Measurements from ENCODE around the gene UBE3B.

DNA sequence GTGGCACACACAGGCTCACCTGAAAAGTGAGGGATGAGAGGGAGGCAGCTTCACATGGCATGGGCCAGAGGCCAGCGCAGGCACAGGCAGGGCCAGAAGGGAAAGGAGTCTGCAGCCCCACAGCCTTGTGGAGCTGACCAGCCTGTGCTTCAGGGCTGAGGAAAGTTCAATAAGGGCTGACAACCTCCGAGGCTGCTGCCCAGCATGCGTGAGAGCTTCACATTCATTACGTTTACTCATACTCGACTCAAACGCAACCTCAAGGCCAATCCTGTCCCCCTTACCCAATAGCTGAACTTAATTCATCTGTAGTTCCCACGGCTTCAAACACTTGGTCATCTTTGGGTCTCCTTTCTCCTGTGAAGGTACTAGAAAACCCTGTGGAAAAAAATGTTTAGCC, 91.1 kb downstream of the UBE3B start:
- TF ChIP-seq EZH2 (IDR thresholded peaks at IDR 0.05; ENCODE audit: borderline replicate concordance) (no peak), EZH2phosphoT487 (IDR thresholded peaks at IDR 0.05; ENCODE audit: low read depth, severe bottlenecking, unreplicated experiment) (no peak)
- TF ChIP-seq, protein P1, sequence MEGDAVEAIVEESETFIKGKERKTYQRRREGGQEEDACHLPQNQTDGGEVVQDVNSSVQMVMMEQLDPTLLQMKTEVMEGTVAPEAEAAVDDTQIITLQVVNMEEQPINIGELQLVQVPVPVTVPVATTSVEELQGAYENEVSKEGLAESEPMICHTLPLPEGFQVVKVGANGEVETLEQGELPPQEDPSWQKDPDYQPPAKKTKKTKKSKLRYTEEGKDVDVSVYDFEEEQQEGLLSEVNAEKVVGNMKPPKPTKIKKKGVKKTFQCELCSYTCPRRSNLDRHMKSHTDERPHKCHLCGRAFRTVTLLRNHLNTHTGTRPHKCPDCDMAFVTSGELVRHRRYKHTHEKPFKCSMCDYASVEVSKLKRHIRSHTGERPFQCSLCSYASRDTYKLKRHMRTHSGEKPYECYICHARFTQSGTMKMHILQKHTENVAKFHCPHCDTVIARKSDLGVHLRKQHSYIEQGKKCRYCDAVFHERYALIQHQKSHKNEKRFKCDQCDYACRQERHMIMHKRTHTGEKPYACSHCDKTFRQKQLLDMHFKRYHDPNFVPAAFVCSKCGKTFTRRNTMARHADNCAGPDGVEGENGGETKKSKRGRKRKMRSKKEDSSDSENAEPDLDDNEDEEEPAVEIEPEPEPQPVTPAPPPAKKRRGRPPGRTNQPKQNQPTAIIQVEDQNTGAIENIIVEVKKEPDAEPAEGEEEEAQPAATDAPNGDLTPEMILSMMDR (IDR thresholded peaks at IDR 0.05; ENCODE audit: poor library complexity), result no peak

All from hepatocyte (in vitro differentiated cells).